Uterus (tissue), 2 donors: ENCODE data around the gene GPSM1.

Experiments used
- CTCF ChIP-seq, 4 experiments: fragments of 200-600 bp in 2 of 4; fragments of 450-650 bp in 2 of 4; sonication (generic) in 2 of 4; IDR thresholded peaks; one replicate each; pipeline ENCODE4 v1.5.1; 2016 to 2019; ENCODE audit warnings: antibody characterized with exemption in 4 of 4, mild to moderate bottlenecking in 2 of 4, moderate library complexity in 1 of 4
- POLR2A ChIP-seq, 2 donors: fragments of 450-650 bp; IDR thresholded peaks; one replicate each; pipeline ENCODE4 v1.6.1; 2016; ENCODE audit warnings: antibody characterized with exemption in 2 of 2, mild to moderate bottlenecking in 1 of 2, moderate library complexity in 1 of 2

- TF ChIP-seq CTCF (IDR thresholded peaks at IDR 0.05) (no peak), POLR2A (IDR thresholded peaks at IDR 0.05) (no peak)
These were observed 66.2 kb downstream of the GPSM1 start for GRCh38 chr9:136393531-136393930.
